Astrocyte (in vitro differentiated cells and primary cell): Measurements from ENCODE around the gene CTBP1. TPM values are rescaled to one million over a fixed set of nuclear protein-coding genes. Genes with fewer than 3 reads are reported as not detected.

Experiments used
- DNase-seq: peaks from one replicate; pipeline ENCODE4 v3.0.0-alpha.2; 2010; ENCODE audit warnings: low read depth
- FAIRE-seq: peaks from 2 replicates; lab custom pipeline; 2011; peaks lifted over from hg19 to GRCh38; lab: Jason Lieb, UNC
- H2AFZ ChIP-seq: 2 replicates; pipeline ENCODE4 v1.6.0; 2012; ENCODE audit warnings: low read depth, low read length, inconsistent platforms
- H3K27ac ChIP-seq: 2 replicates; pipeline ENCODE4 v1.5.1; 2011; ENCODE audit warnings: low read depth, low read length, inconsistent platforms
- H3K27me3 ChIP-seq: 2 replicates; pipeline ENCODE4 v1.6.0; 2011; ENCODE audit warnings: low read length, inconsistent platforms; ENCODE audit not compliant: insufficient read depth
- H3K36me3 ChIP-seq: 2 replicates; pipeline ENCODE4 v1.5.1; 2011; ENCODE audit warnings: low read length, inconsistent platforms; ENCODE audit not compliant: insufficient read depth
- H3K4me1 ChIP-seq: 2 replicates; pipeline ENCODE4 v1.5.1; 2011; ENCODE audit warnings: low read length, inconsistent platforms; ENCODE audit not compliant: insufficient read depth
- H3K4me2 ChIP-seq: 2 replicates; pipeline ENCODE4 v1.6.0; 2012; ENCODE audit warnings: low read length, inconsistent platforms
- H3K4me3 ChIP-seq: 2 replicates; pipeline ENCODE4 v1.5.1; 2011; ENCODE audit warnings: low read depth, mild to moderate bottlenecking, low read length, inconsistent platforms; ENCODE audit not compliant: insufficient read depth
- H3K79me2 ChIP-seq: 2 replicates; pipeline ENCODE4 v1.6.0; 2012; ENCODE audit warnings: mild to moderate bottlenecking, low read length, inconsistent platforms; ENCODE audit not compliant: insufficient read depth
- H3K9ac ChIP-seq: 2 replicates; pipeline ENCODE4 v1.6.0; 2012; ENCODE audit warnings: mild to moderate bottlenecking, low read length, inconsistent platforms
- H3K9me3 ChIP-seq: 2 replicates; pipeline ENCODE4 v1.5.1; 2012; ENCODE audit warnings: low read depth, mild to moderate bottlenecking, low read length, inconsistent platforms; ENCODE audit not compliant: insufficient read depth
- H4K20me1 ChIP-seq: 2 replicates; pipeline ENCODE4 v1.6.0; 2012; ENCODE audit warnings: low read length, inconsistent platforms; ENCODE audit not compliant: insufficient read depth
- H3K27ac Mint-ChIP-seq: one replicate; pipeline ENCODE4 v1.8.0; 2021; ENCODE audit warnings: mild to moderate bottlenecking, mixed read lengths; ENCODE audit not compliant: unreplicated experiment
- H3K27me3 Mint-ChIP-seq: one replicate; pipeline ENCODE4 v1.8.0; 2021; ENCODE audit warnings: low read depth, mixed read lengths; ENCODE audit not compliant: unreplicated experiment
- H3K36me3 Mint-ChIP-seq: one replicate; pipeline ENCODE4 v1.8.0; 2021; ENCODE audit warnings: low read depth, mixed read lengths; ENCODE audit not compliant: unreplicated experiment
- H3K4me1 Mint-ChIP-seq: one replicate; pipeline ENCODE4 v1.8.0; 2021; ENCODE audit warnings: low read depth, mixed read lengths; ENCODE audit not compliant: unreplicated experiment
- H3K4me3 Mint-ChIP-seq: one replicate; pipeline ENCODE4 v1.8.0; 2021; ENCODE audit warnings: mild to moderate bottlenecking, moderate library complexity, mixed read lengths; ENCODE audit not compliant: unreplicated experiment
- H3K9me3 Mint-ChIP-seq: one replicate; pipeline ENCODE4 v1.8.0; 2021; ENCODE audit warnings: mild to moderate bottlenecking, mixed read lengths; ENCODE audit not compliant: unreplicated experiment
- EZH2 ChIP-seq: IDR thresholded peaks from 2 replicates; pipeline ENCODE4 v1.6.1; 2012; ENCODE audit warnings: mild to moderate bottlenecking, low read length, inconsistent platforms; ENCODE audit not compliant: insufficient read depth
- total RNA-seq: library from RNA; stranded (reverse); gene quantifications from 2 replicates; pipeline ENCODE4 v1.2.1, GENCODE V29; 2021
- TF ChIP-seq, protein P1 (sequence below): IDR thresholded peaks from 2 replicates; pipeline ENCODE4 v1.5.1; 2011; ENCODE audit warnings: low read depth, mild to moderate bottlenecking, inconsistent platforms, low read length, moderate library complexity; ENCODE audit not compliant: insufficient read depth

The CTBP1 gene
- total RNA-seq, 1 donor from 2014 or later: 136 TPM

DNA sequence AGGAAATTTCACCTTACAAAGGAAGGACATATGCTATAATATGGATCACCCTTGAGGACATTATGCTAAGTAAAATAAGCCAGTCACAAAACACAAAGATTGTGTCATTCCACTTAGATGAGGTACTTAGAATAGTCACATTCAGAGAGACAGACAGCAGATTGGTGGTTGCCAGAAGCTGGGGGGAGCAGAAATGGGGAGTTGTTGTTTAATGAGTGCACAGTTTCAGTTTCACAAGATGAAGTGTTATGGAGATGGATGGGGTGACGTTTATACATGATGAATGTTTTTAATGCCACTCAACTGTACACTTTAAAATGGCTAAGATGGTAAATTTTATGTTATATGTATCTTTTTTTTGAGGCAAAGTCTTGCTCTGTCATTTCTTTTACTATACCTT lies 61.7 kb downstream of the CTBP1 start:
- Histone ChIP-seq H2AFZ (no peak overlapping the region), H3K27me3 (no peaks in the 10 kb centered on the region), H3K9ac (no peak overlapping the region), H3K9me3 (no peaks in the 10 kb centered on the region), H3K4me2 (no peak overlapping the region), H3K79me2 (no peaks in the 10 kb centered on the region), H3K4me1 (peaks cover 7% of the 10 kb centered on the region), H3K27ac (no peak overlapping the region), H3K4me3 (no peak overlapping the region), H4K20me1 (no peaks in the 10 kb centered on the region), H3K36me3 (no peaks in the 10 kb centered on the region)
- H3K27me3 Mint-ChIP-seq: peaks cover 5% of the 10 kb centered on the region
- TF ChIP-seq, protein P1, sequence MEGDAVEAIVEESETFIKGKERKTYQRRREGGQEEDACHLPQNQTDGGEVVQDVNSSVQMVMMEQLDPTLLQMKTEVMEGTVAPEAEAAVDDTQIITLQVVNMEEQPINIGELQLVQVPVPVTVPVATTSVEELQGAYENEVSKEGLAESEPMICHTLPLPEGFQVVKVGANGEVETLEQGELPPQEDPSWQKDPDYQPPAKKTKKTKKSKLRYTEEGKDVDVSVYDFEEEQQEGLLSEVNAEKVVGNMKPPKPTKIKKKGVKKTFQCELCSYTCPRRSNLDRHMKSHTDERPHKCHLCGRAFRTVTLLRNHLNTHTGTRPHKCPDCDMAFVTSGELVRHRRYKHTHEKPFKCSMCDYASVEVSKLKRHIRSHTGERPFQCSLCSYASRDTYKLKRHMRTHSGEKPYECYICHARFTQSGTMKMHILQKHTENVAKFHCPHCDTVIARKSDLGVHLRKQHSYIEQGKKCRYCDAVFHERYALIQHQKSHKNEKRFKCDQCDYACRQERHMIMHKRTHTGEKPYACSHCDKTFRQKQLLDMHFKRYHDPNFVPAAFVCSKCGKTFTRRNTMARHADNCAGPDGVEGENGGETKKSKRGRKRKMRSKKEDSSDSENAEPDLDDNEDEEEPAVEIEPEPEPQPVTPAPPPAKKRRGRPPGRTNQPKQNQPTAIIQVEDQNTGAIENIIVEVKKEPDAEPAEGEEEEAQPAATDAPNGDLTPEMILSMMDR: no peak
- TF ChIP-seq EZH2: no peak
- peaks cover 5% of the 10 kb centered on the region for H3K9me3 Mint-ChIP-seq
- H3K27ac Mint-ChIP-seq: no peak overlapping the region
- FAIRE-seq (no peak), DNase-seq (no peak)
- H3K4me1 Mint-ChIP-seq: peaks cover 7% of the 10 kb centered on the region
- H3K4me3 Mint-ChIP-seq: no peak overlapping the region
- no peaks in the 10 kb centered on the region for H3K36me3 Mint-ChIP-seq

DNA sequence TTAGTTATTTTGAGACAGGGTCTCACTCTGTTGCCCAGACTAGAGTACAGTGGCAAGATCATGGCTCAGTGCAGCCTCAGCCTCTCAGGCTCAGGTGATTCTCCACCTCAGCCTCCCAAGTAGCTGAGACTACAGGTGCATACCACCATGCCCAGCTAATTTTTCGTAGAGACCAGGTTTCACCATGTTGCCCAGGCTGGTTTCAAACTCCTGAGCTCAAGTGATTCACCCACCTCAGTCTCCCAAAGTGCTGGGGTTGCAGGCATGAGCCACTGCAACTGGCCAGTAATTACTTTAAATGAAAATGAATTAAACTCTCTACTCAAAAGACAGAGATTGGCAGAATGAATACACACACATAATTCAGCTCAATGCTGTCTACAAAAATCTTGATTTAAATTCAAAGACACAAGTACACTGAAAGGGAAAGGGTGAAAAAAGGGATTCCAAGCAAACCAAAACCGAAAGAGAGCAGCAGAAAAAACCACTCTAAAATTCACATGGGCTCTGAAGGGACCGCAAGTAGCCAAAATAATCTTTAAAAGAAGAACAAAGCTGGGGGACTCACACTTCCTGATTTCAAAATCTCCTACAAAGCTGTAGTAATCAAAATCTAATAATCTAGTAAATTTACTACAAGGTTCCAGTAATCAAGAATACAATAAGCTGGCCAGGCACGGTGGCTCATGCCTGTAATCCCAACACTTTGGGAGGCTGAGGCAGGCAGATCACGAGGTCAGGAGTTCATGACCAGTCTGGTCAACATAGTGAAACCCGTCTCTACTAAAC lies 64.8 kb downstream of the CTBP1 start:
- peaks cover 26% of the 10 kb centered on the region for H3K9me3 Mint-ChIP-seq
- H3K9ac ChIP-seq: no peak overlapping the region
- no peaks in the 10 kb centered on the region for H3K36me3 ChIP-seq
- no peak overlapping the region for H3K27ac Mint-ChIP-seq
- DNase-seq (no peak), FAIRE-seq (no peak)
- H3K4me1 Mint-ChIP-seq: peaks cover 3% of the 10 kb centered on the region
- H3K4me1 ChIP-seq: no peaks in the 10 kb centered on the region
- H3K27me3 Mint-ChIP-seq: peaks cover 5% of the 10 kb centered on the region
- peaks cover 7% of the 10 kb centered on the region for H3K36me3 Mint-ChIP-seq
- H4K20me1 ChIP-seq: no peaks in the 10 kb centered on the region
- no peaks in the 10 kb centered on the region for H3K27me3 ChIP-seq
- no peaks in the 10 kb centered on the region for H3K79me2 ChIP-seq
- no peak overlapping the region for H3K4me3 ChIP-seq
- no peak overlapping the region for H3K27ac ChIP-seq
- no peaks in the 10 kb centered on the region for H3K9me3 ChIP-seq
- TF ChIP-seq EZH2: no peak
- TF ChIP-seq, protein P1: no peak
- no peak overlapping the region for H2AFZ ChIP-seq
- H3K4me2 ChIP-seq: no peak overlapping the region
- H3K4me3 Mint-ChIP-seq: no peak overlapping the region

DNA sequence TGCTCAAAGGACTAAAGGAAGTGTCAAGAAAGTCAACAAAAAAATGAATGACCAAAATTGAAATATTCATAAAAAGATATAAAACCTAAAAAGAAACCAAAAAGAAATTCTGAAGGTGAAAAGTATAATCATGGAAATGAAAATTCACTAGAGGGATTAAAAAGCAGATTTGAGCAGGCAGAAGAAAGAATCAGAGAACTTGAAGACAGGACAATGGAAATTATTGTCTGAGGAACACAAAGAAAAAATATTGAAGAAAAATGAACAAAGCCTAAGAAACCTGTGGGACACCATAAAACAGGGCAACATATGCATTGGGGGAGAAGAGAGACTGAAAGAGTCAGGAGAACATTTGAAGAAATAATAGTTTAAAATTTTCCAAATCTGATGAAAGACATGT lies 66.6 kb downstream of the CTBP1 start:
- Histone ChIP-seq H3K4me1 (peaks cover 9% of the 10 kb centered on the region), H3K4me3 (no peak overlapping the region), H3K36me3 (no peaks in the 10 kb centered on the region), H3K79me2 (no peaks in the 10 kb centered on the region), H3K4me2 (no peak overlapping the region), H2AFZ (no peak overlapping the region), H3K27me3 (no peaks in the 10 kb centered on the region), H4K20me1 (no peaks in the 10 kb centered on the region), H3K9me3 (no peaks in the 10 kb centered on the region), H3K27ac (no peak overlapping the region), H3K9ac (no peak overlapping the region)
- H3K27ac Mint-ChIP-seq: no peak overlapping the region
- H3K36me3 Mint-ChIP-seq: peaks cover 7% of the 10 kb centered on the region
- no peak overlapping the region for H3K4me3 Mint-ChIP-seq
- TF ChIP-seq EZH2: no peak
- TF ChIP-seq, protein P1: no peak
- peaks cover 5% of the 10 kb centered on the region for H3K27me3 Mint-ChIP-seq
- DNase-seq (no peak), FAIRE-seq (no peak)
- peaks cover 3% of the 10 kb centered on the region for H3K4me1 Mint-ChIP-seq
- peaks cover 30% of the 10 kb centered on the region for H3K9me3 Mint-ChIP-seq
